ENCODE measurements around the gene CCDC33.
A peak's percentile ranks its signal among the peaks of the same experiment; 100 is the strongest.

CCDC33 gene

GRCh38 chr15:74214324-74215021 lies 21.7 kb upstream of the CCDC33 start:
- no peak overlapping the region for H3K23ac ChIP-seq (ENCODE audit: low read length)
- no peak overlapping the region for H4K5ac ChIP-seq (ENCODE audit: low read length)
- no peaks in the 10 kb centered on the region for H3K36me3 ChIP-seq (ENCODE audit: control insufficient read depth, insufficient read depth, low read length)
- no peaks in the 10 kb centered on the region for H3K79me2 ChIP-seq (ENCODE audit: control insufficient read depth, insufficient read depth, low read length)
- no peak for DNase-seq
- no CpG with 5 or more reads among the region's 6 CpGs for WGBS (ENCODE audit: extremely low coverage, insufficient coverage, low lambda C conversion rate)
- peak overlapping the region; percentile 16 for H3K18ac ChIP-seq (ENCODE audit: low read length)
- no peaks in the 10 kb centered on the region for H3K27me3 ChIP-seq (ENCODE audit: insufficient read depth, low read length, poor library complexity)
- H3K56ac ChIP-seq (ENCODE audit: low read length): peak overlapping the region; percentile 56
- no peak overlapping the region for H4K8ac ChIP-seq (ENCODE audit: low read depth, low read length)
- peak overlapping the region; percentile 17 for H3K4ac ChIP-seq (ENCODE audit: low read depth, low read length)
- no peak overlapping the region for H2BK5ac ChIP-seq (ENCODE audit: low read length)
- peak overlapping the region; percentile 58 for H3K27ac ChIP-seq (ENCODE audit: low read depth, low read length)
- no peak overlapping the region for H3K9ac ChIP-seq (ENCODE audit: low read length)
- H3K4me2 ChIP-seq (ENCODE audit: low read length): no peak overlapping the region
- no peak overlapping the region for H2BK15ac ChIP-seq (replicated peaks; ENCODE audit: low read depth)
- H3K4me3 ChIP-seq (ENCODE audit: low read length): no peak overlapping the region
- no peak overlapping the region for H2AK5ac ChIP-seq (ENCODE audit: low read length)
- H3K4me1 ChIP-seq (ENCODE audit: control insufficient read depth, low read depth, low read length): peaks cover 18% of the 10 kb centered on the region
- no peaks in the 10 kb centered on the region for H3K79me1 ChIP-seq (ENCODE audit: low read length)
- H2BK120ac ChIP-seq (ENCODE audit: low read depth, low read length): no peak overlapping the region

- no peak overlapping the region for H3K18ac ChIP-seq (ENCODE audit: low read length)
- H3K56ac ChIP-seq (ENCODE audit: low read length): no peak overlapping the region
- H2BK15ac ChIP-seq (replicated peaks; ENCODE audit: low read depth): no peak overlapping the region
Measured at GRCh38 chr15:74215958-74216357, 20.2 kb upstream of the CCDC33 start.

GRCh38 chr15:74216949-74217348 lies 19.2 kb upstream of the CCDC33 start:
- DNase-seq: no peak
- Histone ChIP-seq H3K79me2 (ENCODE audit: control insufficient read depth, insufficient read depth, low read length) (no peaks in the 10 kb centered on the region), H3K36me3 (ENCODE audit: control insufficient read depth, insufficient read depth, low read length) (no peaks in the 10 kb centered on the region), H3K9ac (ENCODE audit: low read length) (no peak overlapping the region), H3K27ac (ENCODE audit: low read depth, low read length) (no peak overlapping the region), H3K27me3 (ENCODE audit: insufficient read depth, low read length, poor library complexity) (peaks cover 2% of the 10 kb centered on the region), H2AK5ac (ENCODE audit: low read length) (no peak overlapping the region), H2BK120ac (ENCODE audit: low read depth, low read length) (no peak overlapping the region), H3K4me3 (ENCODE audit: low read length) (no peak overlapping the region), H2BK5ac (ENCODE audit: low read length) (no peak overlapping the region), H3K79me1 (ENCODE audit: low read length) (no peaks in the 10 kb centered on the region), H4K8ac (ENCODE audit: low read depth, low read length) (no peak overlapping the region), H3K4ac (ENCODE audit: low read depth, low read length) (no peak overlapping the region), H3K4me1 (ENCODE audit: control insufficient read depth, low read depth, low read length) (peaks cover 20% of the 10 kb centered on the region), H2BK15ac (replicated peaks; ENCODE audit: low read depth) (no peak overlapping the region), H3K18ac (ENCODE audit: low read length) (no peak overlapping the region), H3K4me2 (ENCODE audit: low read length) (no peak overlapping the region), H3K23ac (ENCODE audit: low read length) (no peak overlapping the region), H3K56ac (ENCODE audit: low read length) (no peak overlapping the region), H4K5ac (ENCODE audit: low read length) (no peak overlapping the region)
- no CpG with 5 or more reads among the region's 3 CpGs for WGBS (ENCODE audit: extremely low coverage, insufficient coverage, low lambda C conversion rate)

More at GRCh38 chr15:74215958-74216357, 20.2 kb upstream of the CCDC33 start:
- no peak overlapping the region for H3K27ac ChIP-seq (ENCODE audit: low read depth, low read length)
- DNase-seq: no peak
- H4K5ac ChIP-seq (ENCODE audit: low read length): no peak overlapping the region
- H3K27me3 ChIP-seq (ENCODE audit: insufficient read depth, low read length, poor library complexity): no peaks in the 10 kb centered on the region
- 100% methylated on average over 1 of the region's 8 CpGs for WGBS (ENCODE audit: extremely low coverage, insufficient coverage, low lambda C conversion rate)
- H3K4ac ChIP-seq (ENCODE audit: low read depth, low read length): no peak overlapping the region
- H3K23ac ChIP-seq (ENCODE audit: low read length): no peak overlapping the region
- peaks cover 15% of the 10 kb centered on the region for H3K4me1 ChIP-seq (ENCODE audit: control insufficient read depth, low read depth, low read length)
- H3K79me2 ChIP-seq (ENCODE audit: control insufficient read depth, insufficient read depth, low read length): no peaks in the 10 kb centered on the region
- no peak overlapping the region for H2BK120ac ChIP-seq (ENCODE audit: low read depth, low read length)
- H3K9ac ChIP-seq (ENCODE audit: low read length): no peak overlapping the region
- H4K8ac ChIP-seq (ENCODE audit: low read depth, low read length): no peak overlapping the region
- H3K36me3 ChIP-seq (ENCODE audit: control insufficient read depth, insufficient read depth, low read length): no peaks in the 10 kb centered on the region
- H2BK5ac ChIP-seq (ENCODE audit: low read length): no peak overlapping the region
- H3K4me2 ChIP-seq (ENCODE audit: low read length): no peak overlapping the region
- H3K79me1 ChIP-seq (ENCODE audit: low read length): no peaks in the 10 kb centered on the region
- H2AK5ac ChIP-seq (ENCODE audit: low read length): peak overlapping the region; percentile 43
- H3K4me3 ChIP-seq (ENCODE audit: low read length): no peak overlapping the region

- no CpG with 5 or more reads among the region's 16 CpGs for WGBS (ENCODE audit: extremely low coverage, insufficient coverage, low lambda C conversion rate)
- Histone ChIP-seq H3K4me1 (ENCODE audit: control insufficient read depth, low read depth, low read length) (peaks cover 20% of the 10 kb centered on the region), H2BK15ac (replicated peaks; ENCODE audit: low read depth) (no peak overlapping the region), H3K27me3 (ENCODE audit: insufficient read depth, low read length, poor library complexity) (peaks cover 7% of the 10 kb centered on the region), H4K8ac (ENCODE audit: low read depth, low read length) (no peak overlapping the region), H2BK5ac (ENCODE audit: low read length) (no peak overlapping the region), H3K9ac (ENCODE audit: low read length) (no peak overlapping the region), H3K4me2 (ENCODE audit: low read length) (no peak overlapping the region), H3K79me2 (ENCODE audit: control insufficient read depth, insufficient read depth, low read length) (no peaks in the 10 kb centered on the region), H3K56ac (ENCODE audit: low read length) (no peak overlapping the region), H2AK5ac (ENCODE audit: low read length) (no peak overlapping the region), H4K5ac (ENCODE audit: low read length) (no peak overlapping the region), H2BK120ac (ENCODE audit: low read depth, low read length) (no peak overlapping the region), H3K18ac (ENCODE audit: low read length) (no peak overlapping the region), H3K36me3 (ENCODE audit: control insufficient read depth, insufficient read depth, low read length) (no peaks in the 10 kb centered on the region), H3K23ac (ENCODE audit: low read length) (no peak overlapping the region), H3K4me3 (ENCODE audit: low read length) (no peak overlapping the region), H3K79me1 (ENCODE audit: low read length) (no peaks in the 10 kb centered on the region), H3K27ac (ENCODE audit: low read depth, low read length) (no peak overlapping the region), H3K4ac (ENCODE audit: low read depth, low read length) (no peak overlapping the region)
- DNase-seq: no peak
Measured at GRCh38 chr15:74217907-74218885, 17.9 kb upstream of the CCDC33 start.

- Histone ChIP-seq H3K18ac (ENCODE audit: low read length) (no peak overlapping the region), H3K4me3 (ENCODE audit: low read length) (no peak overlapping the region), H3K79me1 (ENCODE audit: low read length) (no peaks in the 10 kb centered on the region), H3K36me3 (ENCODE audit: control insufficient read depth, insufficient read depth, low read length) (no peaks in the 10 kb centered on the region), H2BK5ac (ENCODE audit: low read length) (no peak overlapping the region), H3K27ac (ENCODE audit: low read depth, low read length) (no peak overlapping the region), H2BK15ac (replicated peaks; ENCODE audit: low read depth) (no peak overlapping the region), H2AK5ac (ENCODE audit: low read length) (no peak overlapping the region), H3K4me1 (ENCODE audit: control insufficient read depth, low read depth, low read length) (peaks cover 29% of the 10 kb centered on the region), H3K9ac (ENCODE audit: low read length) (no peak overlapping the region), H3K79me2 (ENCODE audit: control insufficient read depth, insufficient read depth, low read length) (no peaks in the 10 kb centered on the region), H3K4ac (ENCODE audit: low read depth, low read length) (no peak overlapping the region), H3K4me2 (ENCODE audit: low read length) (no peak overlapping the region), H2BK120ac (ENCODE audit: low read depth, low read length) (no peak overlapping the region), H3K56ac (ENCODE audit: low read length) (peak overlapping the region; percentile 27), H3K23ac (ENCODE audit: low read length) (no peak overlapping the region), H4K5ac (ENCODE audit: low read length) (no peak overlapping the region), H3K27me3 (ENCODE audit: insufficient read depth, low read length, poor library complexity) (peaks cover 9% of the 10 kb centered on the region), H4K8ac (ENCODE audit: low read depth, low read length) (no peak overlapping the region)
- no CpG with 5 or more reads among the region's 11 CpGs for WGBS (ENCODE audit: extremely low coverage, insufficient coverage, low lambda C conversion rate)
- no peak for DNase-seq
Measured at GRCh38 chr15:74220475-74221248, 15.5 kb upstream of the CCDC33 start.
